Measurements from ENCODE around the gene ADSL.

The ADSL gene

GRCh38 chr22:40421941-40422340 lies 75.6 kb downstream of the ADSL start:
- TF ChIP-seq, protein P1, sequence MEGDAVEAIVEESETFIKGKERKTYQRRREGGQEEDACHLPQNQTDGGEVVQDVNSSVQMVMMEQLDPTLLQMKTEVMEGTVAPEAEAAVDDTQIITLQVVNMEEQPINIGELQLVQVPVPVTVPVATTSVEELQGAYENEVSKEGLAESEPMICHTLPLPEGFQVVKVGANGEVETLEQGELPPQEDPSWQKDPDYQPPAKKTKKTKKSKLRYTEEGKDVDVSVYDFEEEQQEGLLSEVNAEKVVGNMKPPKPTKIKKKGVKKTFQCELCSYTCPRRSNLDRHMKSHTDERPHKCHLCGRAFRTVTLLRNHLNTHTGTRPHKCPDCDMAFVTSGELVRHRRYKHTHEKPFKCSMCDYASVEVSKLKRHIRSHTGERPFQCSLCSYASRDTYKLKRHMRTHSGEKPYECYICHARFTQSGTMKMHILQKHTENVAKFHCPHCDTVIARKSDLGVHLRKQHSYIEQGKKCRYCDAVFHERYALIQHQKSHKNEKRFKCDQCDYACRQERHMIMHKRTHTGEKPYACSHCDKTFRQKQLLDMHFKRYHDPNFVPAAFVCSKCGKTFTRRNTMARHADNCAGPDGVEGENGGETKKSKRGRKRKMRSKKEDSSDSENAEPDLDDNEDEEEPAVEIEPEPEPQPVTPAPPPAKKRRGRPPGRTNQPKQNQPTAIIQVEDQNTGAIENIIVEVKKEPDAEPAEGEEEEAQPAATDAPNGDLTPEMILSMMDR (IDR thresholded peaks at IDR 0.05; ENCODE audit: insufficient read depth, low read length, poor library complexity, severe bottlenecking): no peak
- Histone ChIP-seq H3K36me3 (ENCODE audit: control insufficient read depth, insufficient read depth, low read length) (peaks cover 71% of the 10 kb centered on the region), H3K27me3 (replicated peaks; ENCODE audit: control insufficient read depth, insufficient read depth, low read length) (no peaks in the 10 kb centered on the region), H3K4me3 (replicated peaks; ENCODE audit: low read depth, low read length) (no peak overlapping the region)
- DNase-seq (ENCODE audit: extremely low read depth, insufficient read length): no peak

- Histone ChIP-seq H3K4me3 (replicated peaks; ENCODE audit: low read depth, low read length) (no peak overlapping the region), H3K36me3 (ENCODE audit: control insufficient read depth, insufficient read depth, low read length) (peaks cover 71% of the 10 kb centered on the region), H3K27me3 (replicated peaks; ENCODE audit: control insufficient read depth, insufficient read depth, low read length) (no peaks in the 10 kb centered on the region)
- no peak for DNase-seq (ENCODE audit: extremely low read depth, insufficient read length)
- TF ChIP-seq, protein P1 (IDR thresholded peaks at IDR 0.05; ENCODE audit: insufficient read depth, low read length, poor library complexity, severe bottlenecking): no peak
Observed at GRCh38 chr22:40422558-40423309, 76.4 kb downstream of the ADSL start.

DNA sequence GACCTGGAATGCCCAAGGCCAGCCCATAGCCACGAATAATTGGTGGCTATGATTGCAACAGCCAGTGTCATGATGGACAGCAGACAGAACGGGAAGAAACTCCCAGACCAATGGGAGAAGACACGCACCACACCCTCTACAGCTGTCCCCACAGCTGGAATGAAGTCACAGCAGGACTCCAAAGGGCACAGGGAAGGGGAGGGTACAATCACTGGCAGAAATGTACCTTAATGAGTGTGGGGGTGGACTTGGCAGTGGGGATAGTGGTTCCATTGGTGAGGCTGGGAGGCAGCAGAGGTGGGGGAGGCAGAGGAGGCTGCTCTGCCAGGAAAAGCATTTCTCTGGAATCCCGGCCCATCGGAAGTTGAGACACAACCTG lies 77.0 kb downstream of the ADSL start:
- H3K36me3 ChIP-seq (ENCODE audit: control insufficient read depth, insufficient read depth, low read length): peaks cover 70% of the 10 kb centered on the region
- no peaks in the 10 kb centered on the region for H3K27me3 ChIP-seq (replicated peaks; ENCODE audit: control insufficient read depth, insufficient read depth, low read length)

GRCh38 chr22:40423882-40424640 lies 77.8 kb downstream of the ADSL start:
- Histone ChIP-seq H3K27me3 (replicated peaks; ENCODE audit: control insufficient read depth, insufficient read depth, low read length) (no peaks in the 10 kb centered on the region), H3K36me3 (ENCODE audit: control insufficient read depth, insufficient read depth, low read length) (peaks cover 69% of the 10 kb centered on the region), H3K4me3 (replicated peaks; ENCODE audit: low read depth, low read length) (no peak overlapping the region)
- TF ChIP-seq, protein P1 (IDR thresholded peaks at IDR 0.05; ENCODE audit: insufficient read depth, low read length, poor library complexity, severe bottlenecking): no peak
- no peak for DNase-seq (ENCODE audit: extremely low read depth, insufficient read length)

More for the DNA sequence above, 77.0 kb downstream of the ADSL start:
- no peak overlapping the region for H3K4me3 ChIP-seq (replicated peaks; ENCODE audit: low read depth, low read length)
- DNase-seq (ENCODE audit: extremely low read depth, insufficient read length): no peak
- TF ChIP-seq, protein P1 (IDR thresholded peaks at IDR 0.05; ENCODE audit: insufficient read depth, low read length, poor library complexity, severe bottlenecking): no peak

GRCh38 chr22:40425082-40425481 lies 78.8 kb downstream of the ADSL start:
- TF ChIP-seq, protein P1 (IDR thresholded peaks at IDR 0.05; ENCODE audit: insufficient read depth, low read length, poor library complexity, severe bottlenecking): no peak
- Histone ChIP-seq H3K4me3 (replicated peaks; ENCODE audit: low read depth, low read length) (no peak overlapping the region), H3K27me3 (replicated peaks; ENCODE audit: control insufficient read depth, insufficient read depth, low read length) (no peaks in the 10 kb centered on the region), H3K36me3 (ENCODE audit: control insufficient read depth, insufficient read depth, low read length) (peaks cover 68% of the 10 kb centered on the region)
- DNase-seq (ENCODE audit: extremely low read depth, insufficient read length): no peak

Measured in GM06990 (cell line).